K562 (cell line): ENCODE data around the gene LRMDA. TPM values are rescaled to one million over a fixed set of nuclear protein-coding genes. Genes with fewer than 3 reads are reported as not detected.

Source experiments
- ATAC-seq: fragments of 200-7000 bp; cut with Tn5 transposase; 3 replicates; pipeline ENCODE4 v1.9.1; 2020; ENCODE audit warnings: moderate library complexity
- BruUV-seq: library from RNA; stranded (reverse); fragments of 400-500 nt; replicated peaks from 2 replicates; lab custom pipeline; 2021; lab: Mats Ljungman, UMichigan
- CTCF ChIA-PET: fragments of 300-600 bp; formaldehyde crosslinking; extraction: SDS; loops from one replicate; lab custom pipeline; 2021; ENCODE audit warnings: low intra/inter-chr PET ratio; lab: Yijun Ruan, JAX
- POLR2A ChIA-PET: fragments of 300-600, 350-650 bp; sonication (Branson Sonifier 250); formaldehyde crosslinking; extraction: SDS; loops from one replicate; lab custom pipeline; 2021; ENCODE audit warnings: antibody characterized with exemption, inconsistent platforms; lab: Yijun Ruan, JAX
- DNase-seq, 4 experiments: peaks; one replicate each; pipeline versions ENCODE4 v3.0.0 to v3.0.0-alpha.2; 2011 to 2018; ENCODE audit warnings: low spot score in 3 of 4, mixed read lengths in 3 of 4; ENCODE audit errors: extremely low read depth in 1 of 4
- FAIRE-seq: peaks from 2 replicates; lab custom pipeline; 2011; peaks lifted over from hg19 to GRCh38; lab: Jason Lieb, UNC
- H2AFZ ChIP-seq: 2 replicates; pipeline ENCODE4 v1.6.0; 2011; ENCODE audit warnings: low read depth, low read length, control low read depth, inconsistent platforms
- H3K27ac ChIP-seq: fragments of 200-600 bp; 3 replicates; pipeline ENCODE4 v1.8.0; 2011; ENCODE audit warnings: low read depth, mild to moderate bottlenecking, control low read depth, inconsistent platforms, low read length, moderate library complexity, mixed read lengths; ENCODE audit errors: extremely low read depth
- H3K27me3 ChIP-seq, 2 experiments: fragments of 300-600 bp in 1 of 2; 2 replicates in 1 of 2; 3 replicates in 1 of 2; pipeline versions ENCODE4 v1.6.0 to v1.8.0; 2011; ENCODE audit warnings: inconsistent platforms in 2 of 2, low read length in 2 of 2, mild to moderate bottlenecking in 1 of 2, mixed read lengths in 1 of 2, moderate library complexity in 1 of 2; ENCODE audit not compliant: control insufficient read depth in 2 of 2, insufficient read depth in 2 of 2
- H3K36me3 ChIP-seq: fragments of 300-600 bp; 3 replicates; pipeline ENCODE4 v1.8.0; 2011; ENCODE audit warnings: mild to moderate bottlenecking, low read length, inconsistent platforms; ENCODE audit not compliant: control insufficient read depth, insufficient read depth
- H3K4me1 ChIP-seq, 2 experiments: fragments of 200-600 bp in 1 of 2; replicated peaks in 1 of 2; 2 replicates in 1 of 2; 3 replicates in 1 of 2; pipeline versions ENCODE4 v1.5.1 to v1.8.0; 2011; ENCODE audit warnings: inconsistent platforms in 2 of 2, low read length in 2 of 2, mild to moderate bottlenecking in 1 of 2, mixed read lengths in 1 of 2, moderate library complexity in 1 of 2; ENCODE audit not compliant: control insufficient read depth in 2 of 2, insufficient read depth in 2 of 2
- H3K4me2 ChIP-seq: 2 replicates; pipeline ENCODE4 v1.6.1; 2011; ENCODE audit warnings: low read length, control low read depth, inconsistent platforms, mixed read lengths; ENCODE audit not compliant: insufficient read depth
- H3K4me3 ChIP-seq: fragments of 200-600 bp; sonication (generic), shearing (Covaris generic); 2 replicates; pipeline ENCODE4 v1.5.1; 2016; ENCODE audit warnings: control low read depth, inconsistent platforms
- H3K79me2 ChIP-seq: fragments of 200-600 bp; 3 replicates; pipeline ENCODE4 v1.8.0; 2011; ENCODE audit warnings: low read length, inconsistent platforms; ENCODE audit not compliant: control insufficient read depth, insufficient read depth
- H3K9ac ChIP-seq, 2 experiments: 2 replicates each; pipeline versions ENCODE4 v1.6.0 to v1.6.1; 2011; ENCODE audit warnings: low read depth in 2 of 2, low read length in 2 of 2, control low read depth in 1 of 2, inconsistent platforms in 1 of 2, mild to moderate bottlenecking in 1 of 2, mixed read lengths in 1 of 2; ENCODE audit not compliant: insufficient read depth in 1 of 2
- H3K9me1 ChIP-seq: one replicate; pipeline ENCODE4 v1.6.0; 2011; ENCODE audit warnings: inconsistent platforms, mild to moderate bottlenecking, low read length, moderate library complexity; ENCODE audit not compliant: control insufficient read depth, insufficient read depth
- H3K9me3 ChIP-seq: replicated peaks from 2 replicates; pipeline ENCODE4 v1.5.1; 2011; ENCODE audit warnings: low read depth, low read length, inconsistent platforms; ENCODE audit not compliant: control insufficient read depth, insufficient read depth
- H4K20me1 ChIP-seq: replicated peaks from 2 replicates; pipeline ENCODE4 v1.6.1; 2011; ENCODE audit warnings: low read length, inconsistent platforms, mixed read lengths; ENCODE audit not compliant: control insufficient read depth, insufficient read depth
- CREB3 ChIP-seq: fragments of 450-650 bp; conservative IDR thresholded peaks from 2 replicates; pipeline ENCODE4 v1.6.1; 2016; ENCODE audit warnings: missing genetic modification characterization, low read depth, mild to moderate bottlenecking, missing compliant biosample characterization, moderate library complexity
- ERF ChIP-seq: fragments of 450-650 bp; formaldehyde crosslinking; IDR thresholded peaks from 2 replicates; pipeline ENCODE4 v1.4.0; 2020; ENCODE audit warnings: mild to moderate bottlenecking, mixed read lengths
- JUNB ChIP-seq: fragments of 450-650 bp; formaldehyde crosslinking; conservative IDR thresholded peaks from 2 replicates; pipeline ENCODE4 v1.4.0; 2020; ENCODE audit warnings: mild to moderate bottlenecking
- LEF1 ChIP-seq: fragments of 450-650 bp; IDR thresholded peaks from 2 replicates; pipeline ENCODE4 v1.6.1; 2016; ENCODE audit warnings: mild to moderate bottlenecking
- PRMT5 ChIP-seq: sonication (generic); formaldehyde crosslinking; IDR thresholded peaks from 2 replicates; pipeline ENCODE4 v1.5.0; 2020; ENCODE audit warnings: missing genetic modification reagents
- PTRF ChIP-seq: fragments of 450-650 bp; IDR thresholded peaks from 2 replicates; pipeline ENCODE4 v1.6.1; 2016; ENCODE audit warnings: mild to moderate bottlenecking, missing genetic modification characterization, missing compliant biosample characterization
- RBM34 ChIP-seq: fragments of 200-400 bp; formaldehyde crosslinking; IDR thresholded peaks from 2 replicates; pipeline ENCODE4 v1.6.1; 2018; ENCODE audit warnings: low read length, borderline replicate concordance; ENCODE audit not compliant: insufficient read depth
- THAP7 ChIP-seq: fragments of 250-450 bp; sonication (Bioruptor Pico); IDR thresholded peaks from 2 replicates; pipeline ENCODE4 v1.5.0; 2021
- ZBTB43 ChIP-seq: sonication (generic); formaldehyde crosslinking; IDR thresholded peaks from 2 replicates; pipeline ENCODE4 v1.8.0; 2023; ENCODE audit warnings: mild to moderate bottlenecking, missing genetic modification reagents
- ZNF41 ChIP-seq: fragments of 250-450 bp; sonication (Bioruptor Pico); conservative IDR thresholded peaks from 2 replicates; pipeline ENCODE4 v1.4.0; 2020; ENCODE audit warnings: mild to moderate bottlenecking
- ZNF668 ChIP-seq: fragments of 250-450 bp; sonication (Bioruptor Pico); IDR thresholded peaks from 2 replicates; pipeline ENCODE4 v1.8.0; 2022; ENCODE audit warnings: mild to moderate bottlenecking, inconsistent platforms
- ZSCAN29 ChIP-seq: fragments of 450-650 bp; IDR thresholded peaks from 2 replicates; pipeline ENCODE4 v1.6.1; 2017
- WGBS: fragments of 100-300 bp; shearing (Covaris generic); methylation state at CpG from one replicate; pipeline ENCODE4 v1.1.6; 2016; ENCODE audit warnings: low coverage, mixed read lengths; ENCODE audit not compliant: insufficient coverage; ENCODE audit errors: missing lambda C conversion rate; 5-methylcytosine and 5-hydroxymethylcytosine counted together
- in situ Hi-C: fragments of 300-500 bp; cut with MboI; formaldehyde crosslinking; loops from 4 replicates; pipeline ENCODE4 v1.15.0; 2018; ENCODE audit warnings: inconsistent platforms, mixed read lengths
- intact Hi-C: fragments of 100-400 bp; cut with micrococcal nuclease; formaldehyde crosslinking; loops from 2 replicates; pipeline ENCODE4 v1.14.2; 2022
- polyA plus RNA-seq, 8 experiments: library from polyadenylated mRNA; depleted of rRNA in 4 of 8; stranded (reverse) in 5 of 8; unstranded in 3 of 8; fragments of >200 nt; fragmentation: Nextera tagmentation in 2 of 8; fragmentation: Illumina TruSeq in 1 of 8; extraction: Ambion mirVana in 2 of 8; extraction: Trizol in 1 of 8; gene quantifications; 2 replicates each; pipeline versions ENCODE4 v1.2.1 to v1.2.3, GENCODE V29; 2011 to 2014; ENCODE audit warnings: inconsistent platforms in 1 of 8, missing spikeins in 1 of 8
- total RNA-seq, 7 experiments: library from RNA; depleted of rRNA in 6 of 7; stranded (reverse); fragments of >200 nt in 6 of 7; fragmentation: Illumina TruSeq in 2 of 7; extraction: Trizol in 2 of 7; gene quantifications; 2 replicates each; pipeline versions ENCODE4 v1.2.1 to v1.2.3, GENCODE V29; 2011 to 2021; ENCODE audit warnings: low replicate concordance in 1 of 7
- TF ChIP-seq, protein P1 (sequence below), 2 experiments: fragments of 250-450 bp in 1 of 2; fragments of 450-650 bp in 1 of 2; sonication (Bioruptor Pico) in 1 of 2; IDR thresholded peaks; 2 replicates each; pipeline versions ENCODE4 v1.6.1 to v1.8.0; 2016 to 2021; ENCODE audit warnings: mild to moderate bottlenecking in 2 of 2, moderate library complexity in 2 of 2, missing compliant biosample characterization in 1 of 2, missing genetic modification characterization in 1 of 2

LRMDA gene
- total and polyA plus RNA-seq, 9 of the 15 experiments (the other 6 are each of a cell fraction or from before 2014, with no cell fraction given), result 0.25 TPM; not detected in 8

DNA sequence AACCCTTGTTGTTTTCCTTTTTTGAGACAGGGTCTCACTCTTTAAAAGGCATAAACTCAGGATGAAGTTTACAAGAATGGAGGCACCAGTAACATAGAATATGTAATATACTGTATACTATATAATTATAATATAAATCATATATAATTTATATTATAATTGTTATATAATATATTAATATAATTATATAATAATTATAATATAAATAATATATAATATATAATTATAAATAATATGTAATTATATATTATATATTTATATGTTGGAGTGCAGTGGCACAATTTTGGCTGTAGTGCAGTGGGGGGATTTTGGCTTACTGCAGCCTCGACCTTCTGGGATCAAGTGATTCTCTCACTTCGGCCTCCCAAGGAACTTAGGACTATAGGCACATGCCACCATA is 96.1 kb downstream of the LRMDA start:
- Histone ChIP-seq H3K27ac (no peak overlapping the region), H3K9me1 (no peaks in the 10 kb centered on the region), H3K4me2 (no peak overlapping the region), H2AFZ (no peak overlapping the region), H3K27me3 (no peaks in the 10 kb centered on the region), H3K4me1 (no peaks in the 10 kb centered on the region), H4K20me1 (no peaks in the 10 kb centered on the region), H3K9me3 (no peaks in the 10 kb centered on the region), H3K36me3 (no peaks in the 10 kb centered on the region), H3K79me2 (no peaks in the 10 kb centered on the region), H3K4me3 (no peak overlapping the region), H3K9ac (no peak overlapping the region)
- no peak for ATAC-seq
- intact Hi-C loops (no loop called here), in situ Hi-C loops (no loop called here)
- BruUV-seq, result no TSS peak
- TF ChIP-seq ZNF668, result no peak
- TF ChIP-seq LEF1, result no peak
- FAIRE-seq, result no peak
- no peak for DNase-seq
- ChIA-PET CTCF (no interaction called here), POLR2A (no interaction called here)
- 0% methylated on average over 2 of the region's 2 CpGs for WGBS

GRCh38 chr10:75528392-75528791 is 97.0 kb downstream of the LRMDA start:
- no peak for TF ChIP-seq ERF (CRISPR knock-in tag)
- TF ChIP-seq THAP7, result no peak
- TF ChIP-seq PRMT5, result no peak
- no peak for TF ChIP-seq ZBTB43 (CRISPR knock-in tag)
- TF ChIP-seq JUNB (CRISPR knock-in tag), result no peak
- TF ChIP-seq ZNF41, result no peak
- TF ChIP-seq PTRF (tag), result no peak
- no peak for TF ChIP-seq CREB3 (tag)
- TF ChIP-seq RBM34, result no peak
- TF ChIP-seq, protein P1, sequence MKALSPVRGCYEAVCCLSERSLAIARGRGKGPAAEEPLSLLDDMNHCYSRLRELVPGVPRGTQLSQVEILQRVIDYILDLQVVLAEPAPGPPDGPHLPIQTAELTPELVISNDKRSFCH (CRISPR knock-in tag; IDR thresholded peaks at IDR 0.05), result no peak
- TF ChIP-seq, protein P1 (tag; IDR thresholded peaks at IDR 0.05), result no peak
- no peak for TF ChIP-seq ZSCAN29
- TF ChIP-seq, all 486 proteins: peak for 0
- CTCF ChIA-PET, result no interaction called here
- Histone ChIP-seq H3K36me3 (no peaks in the 10 kb centered on the region), H3K4me2 (no peak overlapping the region), H3K4me3 (no peak overlapping the region), H2AFZ (no peak overlapping the region), H3K9me1 (no peaks in the 10 kb centered on the region), H3K27me3 (no peaks in the 10 kb centered on the region), H3K79me2 (no peaks in the 10 kb centered on the region), H3K4me1 (no peaks in the 10 kb centered on the region), H3K27ac (no peak overlapping the region), H3K9ac (no peak overlapping the region), H3K9me3 (no peaks in the 10 kb centered on the region), H4K20me1 (no peaks in the 10 kb centered on the region)
- POLR2A ChIA-PET, result no interaction called here
- ATAC-seq (no peak), DNase-seq (no peak), FAIRE-seq (no peak)
- in situ Hi-C loops, result no loop called here
- 0% methylated on average over 2 of the region's 2 CpGs for WGBS
- intact Hi-C loops, result no loop called here
- no TSS peak for BruUV-seq
